Dermis microvascular lymphatic vessel endothelial cell (primary cell): ENCODE results near the gene SATB1. TPM values are rescaled to one million over a fixed set of nuclear protein-coding genes. Genes with fewer than 3 reads are reported as not detected.
"Not testable (repeated sequence)": the region's sequence is repeated elsewhere in the genome, so short reads cannot be mapped to it uniquely, and the experiment has no call there.

Experiments
- DNase-seq, 2 donors: peaks; one replicate each; pipeline versions ENCODE4 v3.0.0 to v3.0.0-alpha.2; 2010; ENCODE audit warnings: low read depth in 2 of 2
- total RNA-seq: library from RNA; depleted of rRNA; stranded (reverse); fragments of >200 nt; gene quantifications from 2 replicates; pipeline ENCODE4 v1.2.1, GENCODE V29; 2014

SATB1 gene
- total RNA-seq, 1 donor from 2014 or later = 3.3 TPM

DNA sequence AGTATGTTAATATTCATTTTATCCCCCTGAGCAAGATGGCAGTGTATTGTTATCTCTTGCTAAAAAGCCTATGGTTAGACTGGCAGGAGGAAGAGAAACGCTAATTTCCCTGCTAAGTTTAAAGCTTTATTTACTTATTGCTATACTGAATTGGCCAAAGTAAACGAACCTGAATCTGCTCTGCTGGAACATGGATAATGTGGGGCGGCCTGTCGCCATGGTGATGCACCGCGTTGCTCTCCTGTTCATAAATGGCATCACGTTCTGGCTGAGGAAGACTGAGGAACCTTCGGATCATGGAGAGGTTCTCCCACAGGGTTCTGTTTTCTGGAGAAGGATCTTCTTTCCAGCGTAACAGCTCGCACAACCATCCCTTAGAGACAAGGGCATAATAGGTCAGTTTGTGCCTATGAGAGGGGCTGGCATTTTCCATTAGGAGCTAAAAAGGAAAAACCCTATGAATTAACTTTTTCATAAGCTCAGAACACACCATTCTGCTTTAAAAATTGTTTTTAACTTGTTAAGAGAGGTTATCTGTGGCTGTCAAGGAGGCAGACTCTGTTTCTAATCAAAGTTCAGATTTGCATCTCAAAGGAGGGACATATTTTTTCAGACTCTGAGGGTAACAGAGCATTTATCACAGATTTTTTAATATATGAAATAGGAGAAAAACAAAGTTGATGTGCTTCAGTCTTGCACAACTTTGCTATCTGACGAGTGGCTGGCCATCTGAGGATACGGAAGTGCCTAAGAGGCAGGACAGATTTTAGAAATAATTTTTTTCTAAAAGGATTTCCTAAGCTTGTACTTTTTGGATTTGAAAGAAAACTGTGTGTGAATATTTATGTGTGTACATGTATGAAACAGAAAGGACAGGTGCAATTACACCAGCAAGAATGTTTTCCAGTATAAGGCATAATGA is 73.1 kb downstream of the SATB1 start:
- DNase-seq = no peak

DNA sequence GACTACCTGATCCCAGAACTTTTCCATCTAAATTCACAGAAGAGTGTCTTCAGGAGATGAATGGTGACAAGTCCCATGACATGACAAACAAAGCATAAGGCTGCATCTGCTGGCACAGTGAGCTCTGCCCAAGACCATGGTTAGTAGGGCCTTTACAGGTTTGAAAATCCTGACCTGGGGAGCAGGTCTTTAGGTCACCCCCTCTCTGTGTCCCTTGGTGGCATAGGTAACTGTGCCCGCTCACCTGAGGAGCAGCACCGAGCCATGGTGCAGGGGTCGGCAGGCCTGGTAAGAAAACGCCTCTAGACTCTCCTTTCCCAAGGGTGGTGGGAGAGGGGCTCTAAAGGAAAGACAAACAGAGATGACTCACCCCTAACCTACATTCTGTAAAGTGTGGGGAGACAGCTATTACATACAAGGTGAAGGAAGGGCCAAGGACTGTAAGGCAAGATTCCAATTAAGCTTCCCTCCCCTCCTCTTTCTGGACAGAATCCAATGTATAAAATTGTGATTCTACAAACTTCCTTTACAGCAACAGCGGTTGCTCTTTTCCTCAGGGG is 74.0 kb downstream of the SATB1 start:
- no peak for DNase-seq

DNA sequence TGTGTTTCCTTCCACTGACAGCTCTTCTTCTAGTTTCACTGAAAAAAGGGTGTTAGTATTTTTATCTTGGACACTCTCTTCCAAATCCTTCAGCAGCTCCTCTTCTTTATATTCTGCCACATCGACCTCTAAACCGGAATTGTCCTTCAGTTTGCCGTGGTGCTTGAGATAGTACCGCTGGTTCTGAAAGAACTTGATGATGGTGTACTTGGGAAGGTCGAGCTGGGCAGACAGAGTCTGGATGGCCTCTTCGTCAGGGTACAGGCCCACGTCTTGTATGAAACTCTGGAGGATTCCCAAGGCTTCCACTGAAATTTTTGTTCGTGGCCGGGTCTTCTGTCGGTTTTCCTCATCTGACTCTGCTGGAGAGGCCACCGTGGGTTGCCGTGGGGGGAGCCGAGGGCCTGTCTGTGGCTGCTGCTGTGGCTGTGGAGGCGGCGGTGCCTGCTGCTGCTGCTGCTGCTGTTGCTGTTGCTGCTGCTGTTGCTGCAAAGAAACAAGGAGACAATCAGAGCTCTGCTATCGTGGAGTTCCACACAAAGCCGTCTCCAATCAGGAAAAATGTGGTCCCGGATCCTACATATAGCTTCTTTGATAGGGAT is 75.8 kb downstream of the SATB1 start:
- DNase-seq = no peak

DNA sequence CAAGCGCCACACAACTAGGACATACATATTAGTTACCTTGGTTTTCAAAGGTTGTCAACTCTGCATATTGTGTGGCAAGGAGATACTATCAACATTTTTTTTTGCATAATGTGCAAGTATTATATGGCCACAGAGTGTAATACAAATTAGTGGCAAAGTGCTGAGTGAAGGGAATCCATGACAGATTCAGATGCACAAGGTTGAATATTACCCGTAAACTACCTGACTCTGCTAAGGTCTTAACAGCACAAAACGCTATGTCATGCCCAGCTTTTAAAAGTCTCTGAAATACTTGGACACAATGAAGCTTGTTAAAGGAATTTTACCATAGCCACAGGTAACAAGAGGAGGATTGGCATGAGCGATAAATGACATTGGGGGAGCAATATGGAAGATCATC is 79.0 kb downstream of the SATB1 start:
- DNase-seq = no peak

DNA sequence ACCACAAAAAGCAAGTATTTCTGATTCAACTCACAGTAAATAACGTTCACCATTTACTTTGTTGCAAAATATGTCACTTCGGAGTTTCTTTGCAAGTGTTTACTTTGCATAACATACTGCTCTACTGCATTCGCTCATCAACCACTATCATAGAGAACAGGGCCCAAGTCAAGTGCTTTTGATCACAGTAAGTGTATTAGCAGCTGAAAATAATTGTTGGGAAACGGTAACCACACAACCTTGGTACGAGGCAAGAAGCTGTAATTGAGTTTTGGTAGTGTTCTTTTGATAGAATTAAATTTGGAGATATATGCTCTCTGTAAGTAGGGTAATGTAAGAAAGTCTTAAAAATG is 80.1 kb downstream of the SATB1 start:
- no peak for DNase-seq

DNA sequence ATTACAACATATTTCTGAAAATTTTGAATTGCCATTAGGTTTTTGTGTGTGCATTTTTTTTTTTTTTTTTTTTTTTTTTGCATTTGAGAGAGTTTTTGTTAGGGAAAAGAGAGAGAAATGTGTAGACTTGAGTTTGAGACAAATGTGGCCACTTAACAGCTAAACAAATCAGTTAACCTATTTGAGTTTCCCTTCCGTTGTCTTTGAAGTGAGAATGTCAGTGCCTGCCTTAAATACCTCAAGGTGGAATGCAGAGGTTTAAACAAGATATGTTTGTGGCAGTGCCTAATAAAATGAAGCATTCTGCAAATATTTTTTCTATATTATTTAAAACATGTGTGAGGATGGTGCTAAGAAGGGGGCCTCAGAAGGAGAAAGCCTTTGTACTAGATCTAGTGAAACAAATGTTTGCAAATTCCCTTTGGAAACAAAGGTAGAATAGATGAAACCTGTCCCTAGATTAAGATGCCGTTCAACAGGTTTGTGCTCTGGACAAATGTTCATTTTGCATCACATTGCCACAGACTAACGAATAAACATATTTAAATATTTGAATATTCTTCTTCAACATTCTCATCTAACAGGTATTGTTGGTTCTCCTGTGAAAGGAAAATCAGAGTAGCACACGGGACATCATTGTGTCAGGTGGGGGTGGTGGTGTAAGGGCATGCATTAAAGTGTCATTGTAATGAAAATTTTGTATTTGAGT is 80.7 kb downstream of the SATB1 start:
- DNase-seq = no peak

DNA sequence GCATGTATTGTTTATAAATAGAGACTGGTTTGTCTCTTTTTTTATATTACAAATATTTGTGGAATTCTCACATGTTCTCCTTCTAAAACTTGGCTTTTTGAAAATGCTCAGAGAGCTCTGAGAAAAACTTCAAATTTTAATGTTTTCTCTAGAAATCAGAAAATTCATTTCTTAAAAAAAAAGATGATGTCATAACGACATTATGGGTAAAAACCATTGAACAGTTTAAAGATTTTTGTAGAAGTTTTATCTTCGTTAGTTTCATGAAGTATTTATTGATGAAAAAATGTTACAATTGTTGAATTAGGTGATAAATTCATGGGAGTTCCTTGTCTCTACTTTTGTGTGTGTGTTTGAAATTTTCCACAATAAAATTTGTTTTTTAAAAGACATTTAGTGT is 81.3 kb downstream of the SATB1 start:
- no peak for DNase-seq

DNA sequence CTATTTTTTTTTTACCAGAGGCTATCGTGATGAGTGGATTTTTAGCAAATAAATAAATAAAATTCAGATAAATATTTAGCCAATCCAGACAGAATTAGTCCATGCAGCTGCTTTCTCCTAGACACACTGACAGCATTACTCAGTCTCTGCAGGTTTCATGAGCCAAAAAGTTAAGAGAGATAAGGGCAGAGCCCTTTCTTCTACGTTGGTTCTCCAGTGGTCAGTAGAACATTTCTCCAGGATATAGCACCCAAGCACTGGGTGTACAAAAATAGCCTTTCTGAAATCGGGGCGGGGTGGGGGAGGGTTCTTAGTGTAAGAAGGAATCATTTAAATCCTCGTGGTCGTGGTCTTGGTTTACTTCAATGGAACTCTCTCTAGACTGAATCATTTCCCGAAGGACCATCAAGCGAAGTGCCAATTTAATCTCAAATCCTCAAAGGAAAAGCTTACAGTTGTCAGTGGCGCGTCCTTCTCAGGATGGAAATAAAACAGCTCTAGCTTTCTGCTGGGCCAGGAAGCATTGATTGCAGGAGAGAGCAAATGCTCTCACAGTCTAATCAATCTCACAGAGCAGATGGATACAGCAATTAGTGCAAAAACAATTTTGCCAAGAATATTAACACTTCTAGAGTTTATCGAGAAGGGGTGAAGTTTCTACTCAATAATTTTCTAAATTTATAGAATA is 86.2 kb downstream of the SATB1 start:
- DNase-seq = no peak

DNA sequence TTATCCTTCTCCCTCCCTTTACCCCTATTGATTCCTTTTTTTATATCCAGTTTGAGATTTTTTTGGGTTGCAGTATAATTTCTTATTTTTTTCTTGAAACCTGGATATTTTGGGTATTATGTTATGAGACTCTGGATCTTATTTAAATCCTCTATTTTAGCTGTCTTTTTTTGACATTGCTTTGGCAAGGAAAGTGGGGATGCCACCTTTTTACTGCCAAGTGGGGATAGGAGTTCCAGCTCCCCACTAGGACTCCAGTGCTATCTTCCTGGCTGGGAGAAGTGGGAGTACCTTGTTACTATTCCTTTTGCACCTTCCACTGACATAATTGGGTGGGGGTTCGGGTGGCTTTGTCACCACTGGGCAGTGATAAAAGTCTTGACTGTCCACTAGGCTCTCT is 87.9 kb downstream of the SATB1 start:
- no peak for DNase-seq

DNA sequence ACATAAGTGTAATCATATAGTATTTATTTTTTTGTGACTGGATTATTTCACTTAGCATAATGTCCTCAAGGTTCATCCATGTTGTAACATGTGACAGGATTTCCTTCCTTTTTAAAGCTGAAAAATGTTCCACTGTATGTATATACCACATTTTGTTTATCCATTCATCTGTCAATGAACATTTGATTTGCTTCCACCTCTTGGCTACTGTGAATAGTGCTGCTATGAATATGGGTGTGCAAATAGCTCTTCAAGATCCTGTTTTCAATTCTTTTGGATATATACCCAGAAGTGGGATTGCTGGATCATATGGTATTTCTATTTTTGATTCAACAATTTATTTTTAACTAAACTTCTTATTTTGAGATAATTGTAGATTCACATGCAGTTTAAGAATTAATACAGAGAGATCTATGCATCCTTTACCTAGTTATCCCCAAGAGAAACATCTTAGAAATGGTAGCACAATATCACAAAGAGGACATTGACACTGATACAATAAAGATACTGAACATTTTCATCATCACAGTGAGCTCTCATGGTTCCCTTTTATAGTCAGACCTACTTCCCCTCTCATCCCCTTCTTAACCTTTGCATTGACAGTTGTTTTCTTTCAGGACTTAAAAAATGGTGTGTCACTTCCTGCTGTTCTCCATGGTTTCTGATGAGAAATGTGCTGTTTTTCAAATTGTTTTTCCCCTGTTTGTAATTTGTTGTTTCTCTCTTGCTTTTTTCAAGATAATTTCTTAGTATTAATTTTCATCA is 90.1 kb downstream of the SATB1 start:
- DNase-seq = peak in 1 of 2 donors; percentile 3

DNA sequence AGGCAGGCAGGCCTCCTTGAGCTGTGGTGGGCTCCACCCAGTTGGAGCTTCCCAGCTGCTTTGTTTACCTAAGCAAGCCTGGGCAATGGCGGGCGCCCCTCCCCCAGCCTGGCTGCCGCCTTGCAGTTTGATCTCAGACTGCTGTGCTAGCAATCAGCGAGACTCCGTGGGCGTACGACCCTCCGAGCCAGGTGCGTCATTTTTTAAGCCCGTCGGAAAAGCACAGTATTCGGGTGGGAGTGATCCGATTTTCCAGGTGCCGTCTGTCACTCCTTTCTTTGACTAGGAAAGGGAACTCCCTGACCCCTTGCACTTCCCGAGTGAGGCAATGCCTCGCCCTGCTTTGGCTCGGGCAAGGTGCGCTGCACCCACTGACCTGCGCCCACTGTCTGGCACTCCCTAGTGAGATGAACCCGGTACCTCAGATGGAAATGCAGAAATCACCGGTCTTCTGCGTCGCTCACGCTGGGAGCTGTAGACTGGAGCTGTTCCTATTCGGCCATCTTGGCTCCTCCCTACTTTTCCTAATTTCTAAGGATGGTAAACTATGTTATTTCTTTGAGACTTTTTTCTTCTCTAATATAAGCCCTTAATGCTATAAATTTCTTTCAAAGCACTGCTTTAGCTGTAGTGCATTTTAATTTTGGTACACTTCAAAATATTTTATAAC is 94.2 kb downstream of the SATB1 start:
- DNase-seq = not testable (repeated sequence)

DNA sequence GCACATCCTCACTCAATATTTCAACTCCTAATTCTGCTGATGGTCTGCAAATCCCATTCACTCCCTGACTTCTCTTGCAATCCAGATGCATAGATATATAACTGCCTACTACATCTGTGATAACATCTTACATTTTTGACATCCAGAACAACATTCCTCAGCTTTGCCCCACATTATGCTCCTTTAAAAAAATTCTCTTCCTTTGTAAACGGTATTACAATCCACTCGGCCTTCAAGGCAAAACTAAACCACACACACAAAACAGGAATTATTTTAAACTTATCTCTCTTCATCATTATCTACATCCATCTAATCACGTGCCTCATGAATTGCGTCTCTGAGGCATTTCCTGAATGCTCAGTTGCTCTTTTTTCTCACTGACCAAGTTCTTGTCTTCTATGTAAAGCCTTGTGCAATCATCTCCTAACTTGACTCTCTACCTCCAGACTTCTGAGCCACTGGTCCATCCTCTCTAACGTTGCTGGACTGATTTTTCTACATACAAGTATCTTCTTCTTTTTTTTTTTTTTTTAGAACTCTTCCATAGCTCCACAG is 117.0 kb downstream of the SATB1 start:
- no peak for DNase-seq

DNA sequence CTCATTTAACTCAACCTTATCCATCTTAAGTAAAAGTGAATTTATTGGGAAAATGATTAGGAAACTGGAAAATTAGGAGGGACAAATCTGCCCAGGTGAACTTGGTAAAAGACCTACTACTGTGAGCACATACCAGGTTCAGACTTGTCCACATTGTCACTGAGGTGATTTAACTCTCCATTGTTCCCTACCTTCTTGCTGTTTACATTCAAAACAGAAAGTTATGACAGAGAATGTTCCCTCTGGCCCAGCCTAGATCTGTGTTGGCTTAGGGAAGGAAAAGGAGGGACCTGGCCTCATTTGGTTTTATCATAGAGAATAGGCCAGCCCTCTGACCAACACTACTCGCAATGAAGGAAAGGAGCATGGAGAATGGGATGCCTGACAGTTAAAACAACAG is 117.6 kb downstream of the SATB1 start:
- no peak for DNase-seq

DNA sequence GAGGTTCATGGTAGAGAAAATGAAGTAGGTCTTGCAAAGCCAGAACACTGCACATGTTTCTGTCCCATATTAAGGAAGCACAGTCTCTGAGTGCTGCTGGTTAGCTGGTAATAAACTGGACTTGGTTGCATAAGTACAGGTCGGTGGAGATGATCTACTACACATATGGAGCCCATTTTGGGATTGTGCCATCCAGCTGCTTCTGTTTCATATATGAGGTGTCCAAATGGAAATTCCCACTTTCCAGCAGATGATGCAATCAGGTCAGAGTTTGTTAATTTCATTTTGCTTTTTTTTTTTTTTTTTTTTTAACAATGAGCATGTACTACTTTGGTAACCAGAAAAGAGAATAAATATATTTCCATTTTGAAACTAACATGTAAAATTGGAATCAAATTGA is 122.6 kb downstream of the SATB1 start:
- no peak for DNase-seq

DNA sequence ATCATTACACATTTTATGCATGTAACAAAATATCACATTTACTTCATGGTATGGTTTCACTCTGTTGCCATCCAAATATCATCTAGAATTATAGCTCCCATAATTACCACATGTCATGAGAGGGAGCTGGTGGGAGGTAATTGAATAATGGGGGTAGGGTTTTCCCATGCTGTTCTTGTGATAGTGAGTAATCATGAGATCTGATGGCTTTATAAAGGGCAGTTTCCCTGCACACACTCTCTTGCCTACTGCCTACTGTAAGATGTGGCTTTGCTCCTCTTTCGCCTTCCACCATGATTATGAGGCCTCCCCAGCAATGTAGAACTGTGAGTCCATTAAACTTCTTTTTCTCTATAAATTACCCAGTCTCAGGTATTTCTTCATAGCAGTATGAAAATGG is 123.4 kb downstream of the SATB1 start:
- no peak for DNase-seq

DNA sequence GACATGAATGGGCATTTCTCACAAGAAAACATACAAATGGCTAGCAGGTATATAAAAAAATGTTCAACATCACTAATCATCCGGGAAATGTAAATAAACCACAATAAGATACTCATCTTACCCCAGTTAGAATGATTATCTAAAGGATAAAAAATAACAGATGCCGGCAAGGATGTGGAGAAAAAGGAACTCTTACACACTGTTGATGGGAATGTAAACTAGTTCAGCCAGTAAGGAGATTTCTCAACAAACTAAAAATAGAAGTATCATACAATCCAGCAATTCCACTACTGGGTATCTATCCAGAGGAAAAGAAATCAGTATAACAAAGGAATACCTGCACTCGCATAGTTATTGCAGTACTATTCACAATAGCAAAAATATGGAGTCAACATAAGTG is 124.2 kb downstream of the SATB1 start:
- DNase-seq = no peak

DNA sequence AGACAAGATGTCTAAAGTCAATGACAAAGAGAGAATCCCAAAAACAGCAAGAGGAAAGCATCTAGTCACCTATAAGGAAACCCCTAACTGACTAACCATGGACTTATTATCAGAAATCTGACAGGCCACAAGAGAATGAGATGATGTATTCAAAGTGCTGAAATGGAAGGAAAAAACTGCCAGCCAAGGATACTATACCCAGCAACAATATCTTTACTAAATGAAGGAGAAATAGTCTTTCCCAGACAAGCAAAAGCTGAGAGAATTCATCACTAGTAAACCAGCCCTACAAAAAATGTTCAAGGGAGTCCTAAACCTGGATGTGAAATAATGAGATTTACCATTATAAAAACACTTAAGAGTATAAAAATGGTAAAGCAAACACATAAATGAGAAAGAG is 128.0 kb downstream of the SATB1 start:
- no peak for DNase-seq
